Measurements from ENCODE around the gene AIFM3. TPM values are rescaled to one million over a fixed set of nuclear protein-coding genes. Genes with fewer than 3 reads are reported as not detected.

Gene AIFM3
- total and polyA plus RNA-seq, 2 of the 13 experiments (the other 11 are each of a cell fraction or from before 2014, with no cell fraction given), result 9.0 to 15.3 TPM

GRCh38 chr22:20949698-20950183 is 17.3 kb upstream of the AIFM3 start (continued):
- TF ChIP-seq, protein P1, sequence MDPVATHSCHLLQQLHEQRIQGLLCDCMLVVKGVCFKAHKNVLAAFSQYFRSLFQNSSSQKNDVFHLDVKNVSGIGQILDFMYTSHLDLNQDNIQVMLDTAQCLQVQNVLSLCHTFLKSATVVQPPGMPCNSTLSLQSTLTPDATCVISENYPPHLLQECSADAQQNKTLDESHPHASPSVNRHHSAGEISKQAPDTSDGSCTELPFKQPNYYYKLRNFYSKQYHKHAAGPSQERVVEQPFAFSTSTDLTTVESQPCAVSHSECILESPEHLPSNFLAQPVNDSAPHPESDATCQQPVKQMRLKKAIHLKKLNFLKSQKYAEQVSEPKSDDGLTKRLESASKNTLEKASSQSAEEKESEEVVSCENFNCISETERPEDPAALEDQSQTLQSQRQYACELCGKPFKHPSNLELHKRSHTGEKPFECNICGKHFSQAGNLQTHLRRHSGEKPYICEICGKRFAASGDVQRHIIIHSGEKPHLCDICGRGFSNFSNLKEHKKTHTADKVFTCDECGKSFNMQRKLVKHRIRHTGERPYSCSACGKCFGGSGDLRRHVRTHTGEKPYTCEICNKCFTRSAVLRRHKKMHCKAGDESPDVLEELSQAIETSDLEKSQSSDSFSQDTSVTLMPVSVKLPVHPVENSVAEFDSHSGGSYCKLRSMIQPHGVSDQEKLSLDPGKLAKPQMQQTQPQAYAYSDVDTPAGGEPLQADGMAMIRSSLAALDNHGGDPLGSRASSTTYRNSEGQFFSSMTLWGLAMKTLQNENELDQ (CRISPR knock-in tag; IDR thresholded peaks at IDR 0.05; ENCODE audit: borderline replicate concordance), result no peak
- TF ChIP-seq, protein P2, sequence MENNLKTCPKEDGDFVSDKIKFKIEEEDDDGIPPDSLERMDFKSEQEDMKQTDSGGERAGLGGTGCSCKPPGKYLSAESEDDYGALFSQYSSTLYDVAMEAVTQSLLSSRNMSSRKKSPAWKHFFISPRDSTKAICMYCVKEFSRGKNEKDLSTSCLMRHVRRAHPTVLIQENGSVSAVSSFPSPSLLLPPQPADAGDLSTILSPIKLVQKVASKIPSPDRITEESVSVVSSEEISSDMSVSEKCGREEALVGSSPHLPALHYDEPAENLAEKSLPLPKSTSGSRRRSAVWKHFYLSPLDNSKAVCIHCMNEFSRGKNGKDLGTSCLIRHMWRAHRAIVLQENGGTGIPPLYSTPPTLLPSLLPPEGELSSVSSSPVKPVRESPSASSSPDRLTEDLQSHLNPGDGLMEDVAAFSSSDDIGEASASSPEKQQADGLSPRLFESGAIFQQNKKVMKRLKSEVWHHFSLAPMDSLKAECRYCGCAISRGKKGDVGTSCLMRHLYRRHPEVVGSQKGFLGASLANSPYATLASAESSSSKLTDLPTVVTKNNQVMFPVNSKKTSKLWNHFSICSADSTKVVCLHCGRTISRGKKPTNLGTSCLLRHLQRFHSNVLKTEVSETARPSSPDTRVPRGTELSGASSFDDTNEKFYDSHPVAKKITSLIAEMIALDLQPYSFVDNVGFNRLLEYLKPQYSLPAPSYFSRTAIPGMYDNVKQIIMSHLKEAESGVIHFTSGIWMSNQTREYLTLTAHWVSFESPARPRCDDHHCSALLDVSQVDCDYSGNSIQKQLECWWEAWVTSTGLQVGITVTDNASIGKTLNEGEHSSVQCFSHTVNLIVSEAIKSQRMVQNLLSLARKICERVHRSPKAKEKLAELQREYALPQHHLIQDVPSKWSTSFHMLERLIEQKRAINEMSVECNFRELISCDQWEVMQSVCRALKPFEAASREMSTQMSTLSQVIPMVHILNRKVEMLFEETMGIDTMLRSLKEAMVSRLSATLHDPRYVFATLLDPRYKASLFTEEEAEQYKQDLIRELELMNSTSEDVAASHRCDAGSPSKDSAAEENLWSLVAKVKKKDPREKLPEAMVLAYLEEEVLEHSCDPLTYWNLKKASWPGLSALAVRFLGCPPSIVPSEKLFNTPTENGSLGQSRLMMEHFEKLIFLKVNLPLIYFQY (CRISPR knock-in tag; IDR thresholded peaks at IDR 0.05; ENCODE audit: borderline replicate concordance), result peak; percentile 70; the same call in 1 of the 2 replicates
- TF ChIP-seq, protein P3, sequence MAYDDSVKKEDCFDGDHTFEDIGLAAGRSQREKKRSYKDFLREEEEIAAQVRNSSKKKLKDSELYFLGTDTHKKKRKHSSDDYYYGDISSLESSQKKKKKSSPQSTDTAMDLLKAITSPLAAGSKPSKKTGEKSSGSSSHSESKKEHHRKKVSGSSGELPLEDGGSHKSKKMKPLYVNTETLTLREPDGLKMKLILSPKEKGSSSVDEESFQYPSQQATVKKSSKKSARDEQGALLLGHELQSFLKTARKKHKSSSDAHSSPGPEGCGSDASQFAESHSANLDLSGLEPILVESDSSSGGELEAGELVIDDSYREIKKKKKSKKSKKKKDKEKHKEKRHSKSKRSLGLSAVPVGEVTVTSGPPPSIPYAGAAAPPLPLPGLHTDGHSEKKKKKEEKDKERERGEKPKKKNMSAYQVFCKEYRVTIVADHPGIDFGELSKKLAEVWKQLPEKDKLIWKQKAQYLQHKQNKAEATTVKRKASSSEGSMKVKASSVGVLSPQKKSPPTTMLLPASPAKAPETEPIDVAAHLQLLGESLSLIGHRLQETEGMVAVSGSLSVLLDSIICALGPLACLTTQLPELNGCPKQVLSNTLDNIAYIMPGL (CRISPR knock-in tag; IDR thresholded peaks at IDR 0.05; ENCODE audit: borderline replicate concordance in 1 of 2, low read depth in 1 of 2), result no peak; a peak in 1 of 4 replicates
- TF ChIP-seq, protein P4, sequence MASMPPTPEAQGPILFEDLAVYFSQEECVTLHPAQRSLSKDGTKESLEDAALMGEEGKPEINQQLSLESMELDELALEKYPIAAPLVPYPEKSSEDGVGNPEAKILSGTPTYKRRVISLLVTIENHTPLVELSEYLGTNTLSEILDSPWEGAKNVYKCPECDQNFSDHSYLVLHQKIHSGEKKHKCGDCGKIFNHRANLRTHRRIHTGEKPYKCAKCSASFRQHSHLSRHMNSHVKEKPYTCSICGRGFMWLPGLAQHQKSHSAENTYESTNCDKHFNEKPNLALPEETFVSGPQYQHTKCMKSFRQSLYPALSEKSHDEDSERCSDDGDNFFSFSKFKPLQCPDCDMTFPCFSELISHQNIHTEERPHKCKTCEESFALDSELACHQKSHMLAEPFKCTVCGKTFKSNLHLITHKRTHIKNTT (CRISPR knock-in tag; IDR thresholded peaks at IDR 0.05), result no peak
- TF ChIP-seq FOXA1 (IDR thresholded peaks at IDR 0.05), result no peak
- no peak for TF ChIP-seq FOXA1 (CRISPR knock-in tag; IDR thresholded peaks at IDR 0.05)
- TF ChIP-seq, protein P5, sequence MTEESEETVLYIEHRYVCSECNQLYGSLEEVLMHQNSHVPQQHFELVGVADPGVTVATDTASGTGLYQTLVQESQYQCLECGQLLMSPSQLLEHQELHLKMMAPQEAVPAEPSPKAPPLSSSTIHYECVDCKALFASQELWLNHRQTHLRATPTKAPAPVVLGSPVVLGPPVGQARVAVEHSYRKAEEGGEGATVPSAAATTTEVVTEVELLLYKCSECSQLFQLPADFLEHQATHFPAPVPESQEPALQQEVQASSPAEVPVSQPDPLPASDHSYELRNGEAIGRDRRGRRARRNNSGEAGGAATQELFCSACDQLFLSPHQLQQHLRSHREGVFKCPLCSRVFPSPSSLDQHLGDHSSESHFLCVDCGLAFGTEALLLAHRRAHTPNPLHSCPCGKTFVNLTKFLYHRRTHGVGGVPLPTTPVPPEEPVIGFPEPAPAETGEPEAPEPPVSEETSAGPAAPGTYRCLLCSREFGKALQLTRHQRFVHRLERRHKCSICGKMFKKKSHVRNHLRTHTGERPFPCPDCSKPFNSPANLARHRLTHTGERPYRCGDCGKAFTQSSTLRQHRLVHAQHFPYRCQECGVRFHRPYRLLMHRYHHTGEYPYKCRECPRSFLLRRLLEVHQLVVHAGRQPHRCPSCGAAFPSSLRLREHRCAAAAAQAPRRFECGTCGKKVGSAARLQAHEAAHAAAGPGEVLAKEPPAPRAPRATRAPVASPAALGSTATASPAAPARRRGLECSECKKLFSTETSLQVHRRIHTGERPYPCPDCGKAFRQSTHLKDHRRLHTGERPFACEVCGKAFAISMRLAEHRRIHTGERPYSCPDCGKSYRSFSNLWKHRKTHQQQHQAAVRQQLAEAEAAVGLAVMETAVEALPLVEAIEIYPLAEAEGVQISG (CRISPR knock-in tag; IDR thresholded peaks at IDR 0.05), result no peak; the same call in 1 of the 2 replicates
- TF ChIP-seq NR2C2 (CRISPR knock-in tag; IDR thresholded peaks at IDR 0.05; ENCODE audit: borderline replicate concordance), result no peak
- no peak; the same call in 1 of the 2 replicates for TF ChIP-seq DPF2 (CRISPR knock-in tag; IDR thresholded peaks at IDR 0.05; ENCODE audit: borderline replicate concordance, low read depth)
- no peak for TF ChIP-seq ZNF441 (CRISPR knock-in tag; IDR thresholded peaks at IDR 0.05; ENCODE audit: borderline replicate concordance)
- TF ChIP-seq RXRB (CRISPR knock-in tag; IDR thresholded peaks at IDR 0.05; ENCODE audit: borderline replicate concordance), result peak; percentile 65; the same call in 1 of the 2 replicates
- no peak for TF ChIP-seq KAT7 (CRISPR knock-in tag; IDR thresholded peaks at IDR 0.05; ENCODE audit: borderline replicate concordance)
- TF ChIP-seq ZNF788 (CRISPR knock-in tag; IDR thresholded peaks at IDR 0.05; ENCODE audit: borderline replicate concordance), result peak; percentile 47; the same call in 1 of the 2 replicates
- no peak for TF ChIP-seq THAP8 (CRISPR knock-in tag; IDR thresholded peaks at IDR 0.05; ENCODE audit: borderline replicate concordance)
- TF ChIP-seq ARID2 (CRISPR knock-in tag; IDR thresholded peaks at IDR 0.05; ENCODE audit: borderline replicate concordance), result no peak
